ENCODE measurements around the gene MNX1. TPM values are rescaled to one million over a fixed set of nuclear protein-coding genes. Genes with fewer than 3 reads are reported as not detected.

MNX1 gene
- total and polyA plus RNA-seq, 9 of the 15 experiments (the other 6 are each of a cell fraction or from before 2014, with no cell fraction given), result 0.15 to 8.0 (median 1.4) TPM

- TF ChIP-seq RFX7 (CRISPR knock-in tag; IDR thresholded peaks at IDR 0.05), result no peak
- no peak for TF ChIP-seq SREBF2 (CRISPR knock-in tag; IDR thresholded peaks at IDR 0.05)
- TF ChIP-seq, protein P1, sequence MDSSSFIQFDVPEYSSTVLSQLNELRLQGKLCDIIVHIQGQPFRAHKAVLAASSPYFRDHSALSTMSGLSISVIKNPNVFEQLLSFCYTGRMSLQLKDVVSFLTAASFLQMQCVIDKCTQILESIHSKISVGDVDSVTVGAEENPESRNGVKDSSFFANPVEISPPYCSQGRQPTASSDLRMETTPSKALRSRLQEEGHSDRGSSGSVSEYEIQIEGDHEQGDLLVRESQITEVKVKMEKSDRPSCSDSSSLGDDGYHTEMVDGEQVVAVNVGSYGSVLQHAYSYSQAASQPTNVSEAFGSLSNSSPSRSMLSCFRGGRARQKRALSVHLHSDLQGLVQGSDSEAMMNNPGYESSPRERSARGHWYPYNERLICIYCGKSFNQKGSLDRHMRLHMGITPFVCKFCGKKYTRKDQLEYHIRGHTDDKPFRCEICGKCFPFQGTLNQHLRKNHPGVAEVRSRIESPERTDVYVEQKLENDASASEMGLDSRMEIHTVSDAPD (CRISPR knock-in tag; IDR thresholded peaks at IDR 0.05), result no peak
- TF ChIP-seq XRCC4 (IDR thresholded peaks at IDR 0.05; ENCODE audit: extremely low read depth, insufficient read depth, insufficient read length), result no peak
- TF ChIP-seq KDM1A (IDR thresholded peaks at IDR 0.05), result no peak
- TF ChIP-seq ZKSCAN8 (CRISPR knock-in tag; IDR thresholded peaks at IDR 0.05), result no peak
- no peak for TF ChIP-seq SLC30A9 (CRISPR knock-in tag; IDR thresholded peaks at IDR 0.05)
- TF ChIP-seq MGA (IDR thresholded peaks at IDR 0.05), result no peak
- TF ChIP-seq ETV5 (CRISPR knock-in tag; IDR thresholded peaks at IDR 0.05; ENCODE audit: low read depth), result no peak
- TF ChIP-seq RAD21 (CRISPR knock-in tag; conservative IDR thresholded peaks at IDR 0.05 in 1 of 2, IDR thresholded peaks at IDR 0.05 in 1 of 2), result no peak
- no peak for TF ChIP-seq BRCA1 (IDR thresholded peaks at IDR 0.05)
- TF ChIP-seq BRCA1 (CRISPR knock-in tag; IDR thresholded peaks at IDR 0.05), result no peak
- TF ChIP-seq THRA (IDR thresholded peaks at IDR 0.05), result no peak
Observed at GRCh38 chr7:157010588-157011332, at the start of gene MNX1 (continued).
